LoVo (cell line): ENCODE data around the gene FAM222B.
"Not testable (repeated sequence)": the region's sequence is repeated elsewhere in the genome, so short reads cannot be mapped to it uniquely, and the experiment has no call there.

Source experiments
- DNase-seq: peaks from one replicate; pipeline ENCODE4 v3.0.0-alpha.2; 2016; ENCODE audit warnings: low spot score

Gene FAM222B

GRCh38 chr17:28745786-28746411, 96.7 kb downstream of the FAM222B start:
- peak; percentile 56 for DNase-seq

DNA sequence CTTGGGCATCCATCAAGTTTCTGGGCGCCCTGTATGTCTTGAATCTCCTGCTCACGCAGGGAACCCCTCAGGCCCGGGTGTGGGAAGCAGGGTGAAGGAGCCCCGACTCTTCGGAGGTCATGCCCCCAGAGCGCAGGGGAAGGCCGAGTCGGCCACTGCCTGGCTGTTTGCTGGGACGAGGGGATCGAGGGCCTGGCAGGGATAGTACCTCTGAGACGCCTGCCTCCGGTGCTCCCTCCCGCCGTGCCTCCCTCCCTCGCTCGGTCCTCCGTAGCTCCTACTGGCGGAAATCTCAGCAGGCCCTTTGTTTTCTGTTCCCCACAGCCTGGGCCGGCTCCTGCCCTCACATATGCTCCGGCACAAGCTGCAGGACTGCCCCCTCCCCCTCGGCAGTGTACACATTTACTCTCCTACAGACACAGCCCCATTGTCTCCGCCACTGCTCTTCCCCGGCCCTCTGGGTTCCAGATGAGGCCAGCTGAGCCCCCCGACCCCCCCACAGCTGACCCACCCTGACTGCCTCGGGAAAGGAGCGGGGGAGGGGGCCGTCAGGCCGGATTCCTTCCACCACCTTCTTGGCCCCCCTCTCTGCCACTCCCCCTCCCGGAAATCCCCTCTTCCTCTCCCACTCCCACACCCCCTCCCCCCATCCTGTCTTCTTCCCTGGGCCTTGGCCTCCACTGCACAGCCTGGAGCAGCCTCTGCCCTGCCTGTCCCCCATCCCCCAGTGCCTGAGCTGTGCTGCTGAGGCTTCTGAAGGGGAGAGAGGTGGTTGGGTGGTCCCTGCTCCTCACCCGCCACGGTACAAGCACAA, 97.4 kb downstream of the FAM222B start:
- DNase-seq = no peak

DNA sequence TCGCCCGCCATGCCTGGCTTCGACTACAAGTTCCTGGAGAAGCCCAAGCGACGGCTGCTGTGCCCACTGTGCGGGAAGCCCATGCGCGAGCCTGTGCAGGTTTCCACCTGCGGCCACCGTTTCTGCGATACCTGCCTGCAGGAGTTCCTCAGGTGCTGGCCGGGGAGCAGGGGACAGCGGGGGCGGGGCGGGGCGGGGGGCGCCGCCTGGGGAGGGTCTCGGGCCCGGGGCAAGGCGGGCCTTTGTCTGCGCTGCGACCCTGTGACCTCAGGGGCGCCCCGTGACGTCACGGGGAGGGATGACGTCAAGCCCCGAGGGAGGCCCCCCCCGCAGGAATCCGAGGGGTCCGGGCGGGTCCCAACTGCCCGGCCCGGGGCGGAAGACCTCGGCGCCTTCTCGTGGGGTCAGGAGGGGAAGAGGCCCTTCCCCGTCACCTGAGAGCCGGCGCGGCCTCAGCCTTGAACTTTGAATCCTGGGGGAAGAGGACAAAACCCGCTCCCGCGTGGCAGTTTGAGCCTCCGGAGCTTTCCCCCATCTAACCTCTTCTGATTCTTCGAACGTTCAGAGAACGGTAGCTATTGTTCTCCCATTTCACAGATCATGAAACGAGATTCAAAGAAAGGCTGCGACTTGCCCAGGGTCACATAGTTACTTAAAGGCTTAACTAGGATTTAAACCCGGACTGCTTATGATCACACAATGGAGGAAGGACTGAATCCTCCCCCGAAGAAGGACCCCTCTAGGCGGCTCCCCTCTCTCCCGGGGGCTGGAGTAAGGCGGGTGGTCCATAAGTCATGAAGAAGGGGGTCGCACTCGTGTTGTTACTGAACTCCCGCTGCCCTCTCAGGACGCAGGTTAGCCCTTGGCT, 98.3 kb downstream of the FAM222B start:
- DNase-seq = peak; percentile 47

- DNase-seq = peak; percentile 89
Observed at GRCh38 chr17:28743243-28744103, 99.1 kb downstream of the FAM222B start, which contains the start of gene TRAF4. Gene TRAF4, plus strand, starts transcription at chr17:28744011. Its CDS starts 102 bp downstream, at chr17:28744113.

GRCh38 chr17:28741358-28742349, 100.9 kb downstream of the FAM222B start:
- DNase-seq = no peak

GRCh38 chr17:28740406-28741357, 101.9 kb downstream of the FAM222B start:
- DNase-seq = no peak

DNA sequence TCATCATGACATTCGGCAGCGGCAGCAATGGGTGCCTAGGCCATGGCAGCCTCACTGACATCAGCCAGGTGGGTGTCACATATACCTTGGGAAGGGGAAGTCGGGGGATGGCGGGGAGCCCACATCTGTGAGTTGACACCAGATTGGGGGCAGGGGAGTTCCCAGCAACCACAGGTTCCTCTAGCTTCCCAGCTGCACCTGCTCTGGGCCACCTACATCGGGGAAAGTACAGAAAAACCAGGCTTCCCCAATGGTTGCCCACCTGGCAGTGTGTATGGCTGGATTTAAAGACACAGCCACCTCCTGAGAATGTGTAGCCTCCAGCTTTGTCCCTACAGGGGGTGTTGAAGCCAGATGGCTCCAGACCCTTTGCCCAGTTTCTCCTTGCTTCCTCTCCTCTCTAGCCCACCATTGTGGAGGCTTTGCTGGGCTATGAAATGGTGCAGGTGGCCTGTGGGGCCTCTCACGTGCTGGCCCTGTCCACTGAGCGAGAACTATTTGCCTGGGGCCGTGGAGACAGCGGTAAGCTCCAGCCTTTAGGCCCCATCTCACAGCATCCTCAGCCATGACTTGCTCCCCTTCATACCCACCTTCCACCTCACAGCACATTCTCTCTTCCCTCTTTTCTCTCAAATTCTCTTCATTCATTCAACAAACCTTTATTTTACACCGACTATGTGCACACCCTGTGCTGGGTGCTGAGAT, 103.8 kb downstream of the FAM222B start:
- no peak for DNase-seq

DNA sequence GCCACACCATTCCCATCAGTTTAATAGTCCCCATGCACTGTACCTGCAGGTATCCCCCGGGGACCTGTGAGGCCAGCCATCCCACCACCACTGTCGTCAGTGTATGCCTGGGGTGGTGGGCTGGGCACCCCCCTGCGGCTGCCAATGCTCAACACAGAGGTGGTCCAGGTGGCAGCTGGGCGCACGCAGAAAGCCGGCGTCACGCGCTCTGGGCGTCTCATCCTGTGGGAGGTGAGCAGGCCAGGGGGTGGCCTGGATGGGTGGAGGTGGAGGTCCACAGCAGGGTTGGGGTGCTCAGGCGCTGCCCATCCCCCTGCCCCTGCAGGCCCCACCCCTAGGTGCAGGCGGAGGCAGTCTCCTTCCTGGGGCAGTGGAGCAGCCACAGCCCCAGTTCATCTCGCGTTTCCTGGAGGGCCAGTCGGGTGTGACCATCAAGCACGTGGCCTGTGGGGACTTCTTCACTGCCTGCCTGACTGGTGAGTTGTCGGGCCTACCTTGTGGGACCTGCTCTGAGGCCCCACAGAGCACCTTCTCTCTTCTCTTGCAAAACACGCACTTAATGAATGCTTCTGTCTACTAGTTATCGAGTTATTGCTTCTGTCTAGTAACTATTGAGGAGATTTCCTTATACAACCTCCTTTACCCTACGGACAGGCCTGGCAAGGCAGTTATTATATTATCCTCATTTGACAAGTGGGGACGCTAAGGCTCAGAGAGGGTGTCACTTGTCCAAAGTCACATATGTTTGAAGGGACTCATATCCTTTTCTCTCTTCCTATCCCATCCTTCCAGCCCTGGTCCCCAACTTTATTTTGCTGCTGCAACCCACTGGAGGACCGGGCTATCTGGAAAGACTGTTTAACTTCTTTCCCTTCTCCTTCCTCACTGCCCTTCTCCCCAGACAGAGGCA, 104.6 kb downstream of the FAM222B start:
- no peak for DNase-seq

DNA sequence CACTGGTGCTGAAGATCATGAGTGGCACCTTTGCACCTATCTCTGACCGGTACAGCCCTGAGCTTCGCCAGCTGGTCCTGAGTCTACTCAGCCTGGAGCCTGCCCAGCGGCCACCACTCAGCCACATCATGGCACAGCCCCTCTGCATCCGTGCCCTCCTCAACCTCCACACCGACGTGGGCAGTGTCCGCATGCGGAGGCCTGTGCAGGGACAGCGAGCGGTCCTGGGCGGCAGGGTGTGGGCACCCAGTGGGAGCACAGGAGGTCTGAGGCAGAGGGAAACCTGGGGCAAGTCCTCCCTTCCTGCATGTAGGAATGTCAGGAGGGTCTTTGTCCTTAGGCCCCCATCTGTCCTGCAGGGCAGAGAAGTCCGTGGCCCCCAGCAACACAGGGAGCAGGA, 105.3 kb downstream of the FAM222B start:
- no peak for DNase-seq

- not testable (repeated sequence) for DNase-seq
Observed at GRCh38 chr17:28735913-28736769, 106.4 kb downstream of the FAM222B start.

DNA sequence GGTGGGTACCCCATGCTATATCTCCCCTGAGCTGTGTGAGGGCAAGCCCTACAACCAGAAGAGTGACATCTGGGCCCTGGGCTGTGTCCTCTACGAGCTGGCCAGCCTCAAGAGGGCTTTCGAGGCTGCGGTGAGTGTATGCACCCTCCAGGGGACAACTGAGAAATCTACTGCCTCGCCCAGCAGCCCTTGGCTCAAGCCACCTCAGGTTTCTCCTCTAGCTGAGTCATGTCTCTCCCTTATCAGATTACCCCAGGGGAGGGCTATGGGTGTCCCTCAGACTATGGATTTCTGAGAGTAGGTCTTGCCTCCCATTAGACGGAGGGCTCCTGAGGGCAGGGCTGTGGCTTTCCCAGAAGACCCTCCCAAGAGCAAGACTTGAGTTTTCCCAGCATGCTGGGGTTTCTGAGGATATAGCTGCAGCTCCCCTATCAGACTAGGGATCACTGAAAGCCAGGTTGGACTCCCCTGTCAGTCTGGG, 107.3 kb downstream of the FAM222B start:
- no peak for DNase-seq

DNA sequence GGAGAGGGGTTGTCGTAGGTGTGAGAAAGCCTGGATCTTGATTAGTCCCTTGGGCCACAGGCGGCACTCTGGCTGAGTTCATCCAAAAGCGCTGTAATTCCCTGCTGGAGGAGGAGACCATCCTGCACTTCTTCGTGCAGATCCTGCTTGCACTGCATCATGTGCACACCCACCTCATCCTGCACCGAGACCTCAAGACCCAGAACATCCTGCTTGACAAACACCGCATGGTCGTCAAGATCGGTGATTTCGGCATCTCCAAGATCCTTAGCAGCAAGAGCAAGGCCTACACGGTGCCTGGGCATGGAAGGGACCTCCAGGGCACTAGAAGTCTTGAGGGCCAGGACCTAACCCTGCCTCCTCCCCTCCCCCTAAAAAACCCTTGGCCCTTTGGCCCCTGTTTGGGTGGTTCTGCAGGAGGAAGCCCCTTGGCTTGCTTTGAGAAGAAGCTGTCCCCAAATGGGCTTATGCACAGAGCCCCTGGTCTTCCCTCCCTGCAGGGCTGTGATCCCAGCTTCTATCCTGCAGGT, 107.8 kb downstream of the FAM222B start:
- DNase-seq = no peak

DNA sequence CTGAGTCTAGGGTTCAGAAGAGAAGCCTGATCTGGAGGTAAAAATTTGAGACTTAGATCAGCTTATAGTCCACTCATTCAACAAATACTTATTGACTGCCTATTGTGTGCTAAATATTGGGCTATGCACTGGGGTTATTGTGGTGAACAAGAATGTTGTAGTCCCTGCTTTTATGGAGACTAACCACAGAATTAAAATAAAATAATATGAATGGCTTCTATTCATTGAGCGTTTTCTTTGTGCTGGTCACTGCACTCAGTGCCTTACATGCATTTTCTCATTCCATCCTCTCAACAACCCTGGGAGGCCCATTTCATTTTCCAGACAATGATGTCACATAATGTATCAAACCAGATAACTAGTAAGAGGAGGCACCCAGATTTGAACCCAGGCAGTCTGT, 109.2 kb downstream of the FAM222B start:
- DNase-seq = no peak

DNA sequence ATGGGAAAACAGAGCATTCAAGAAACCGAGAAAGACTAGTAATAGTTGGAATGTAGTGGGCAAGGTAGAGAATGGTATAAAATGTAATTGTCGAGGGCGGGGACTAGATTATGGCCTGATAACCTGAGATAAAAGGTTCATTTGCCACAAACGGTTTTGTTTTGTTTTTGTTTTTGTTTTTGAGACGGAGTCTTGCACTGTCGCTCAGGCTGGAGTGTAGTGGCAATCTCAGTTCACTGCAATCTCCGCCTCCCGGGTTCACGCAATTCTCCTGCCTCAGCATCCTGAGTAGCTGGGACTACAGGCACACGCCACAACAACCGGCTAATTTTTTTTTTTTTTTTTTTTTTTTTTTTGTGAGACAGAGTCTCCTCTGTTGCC, 112.7 kb downstream of the FAM222B start:
- DNase-seq = no peak

DNA sequence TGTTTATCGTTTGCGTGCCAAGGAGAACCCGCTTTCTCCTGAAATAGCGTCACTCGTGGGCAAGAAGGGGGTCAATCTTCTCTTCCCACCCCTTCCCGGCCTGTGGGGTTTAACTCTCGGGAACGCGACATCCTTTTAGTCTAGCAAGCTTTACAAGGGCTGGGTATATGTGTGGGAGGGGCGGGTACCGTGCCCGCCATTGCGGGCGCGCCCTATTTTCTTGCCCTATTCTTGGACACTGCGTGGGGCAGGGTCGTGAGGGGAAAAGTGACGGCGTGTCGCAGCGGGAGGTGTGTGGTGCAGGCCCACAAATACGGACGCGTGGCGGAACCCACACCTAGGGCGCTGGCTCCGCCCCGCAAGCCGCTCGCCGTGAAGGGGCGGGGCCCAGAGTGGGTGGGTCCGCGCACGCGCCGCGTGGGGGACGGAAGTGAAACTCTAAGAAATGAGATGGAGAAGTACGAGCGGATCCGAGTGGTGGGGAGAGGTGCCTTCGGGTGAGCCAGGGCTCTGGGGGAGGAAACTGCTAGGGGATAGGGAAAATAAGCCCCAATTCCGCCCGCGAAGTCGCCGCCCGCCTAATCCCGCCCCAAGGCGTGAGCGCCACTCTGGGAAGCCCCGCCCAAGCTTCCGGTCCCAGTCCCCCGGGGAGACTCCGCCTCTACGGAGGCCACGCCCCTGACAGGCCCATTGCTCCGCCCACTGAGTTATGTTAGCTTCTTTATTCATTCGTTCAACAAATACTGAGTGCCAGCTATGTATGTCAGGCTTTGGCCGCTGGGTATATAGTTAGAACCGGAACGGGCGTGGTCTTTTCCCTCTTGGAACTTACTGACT, 114.0 kb downstream of the FAM222B start, which contains the start of gene NEK8:
Gene NEK8, plus strand, starts transcription at position 425 of the 837 bp plus-strand sequence. Its CDS starts 26 bp downstream, at position 451.
- peak; percentile 96 for DNase-seq
